ENCODE results near the gene ACMSD.
"Not testable (repeated sequence)": the region's sequence is repeated elsewhere in the genome, so short reads cannot be mapped to it uniquely, and the experiment has no call there.

ACMSD gene

GRCh38 chr2:134799936-134800335 is 38.5 kb upstream of the ACMSD start:
- H3K36me3 Mint-ChIP-seq (ENCODE audit: low read depth), result no peaks in the 10 kb centered on the region
- no peak overlapping the region for H3K27ac Mint-ChIP-seq
- no peaks in the 10 kb centered on the region for H3K4me1 Mint-ChIP-seq
- H3K9me3 Mint-ChIP-seq, result peaks cover 24% of the 10 kb centered on the region
- TF ChIP-seq, protein P1, sequence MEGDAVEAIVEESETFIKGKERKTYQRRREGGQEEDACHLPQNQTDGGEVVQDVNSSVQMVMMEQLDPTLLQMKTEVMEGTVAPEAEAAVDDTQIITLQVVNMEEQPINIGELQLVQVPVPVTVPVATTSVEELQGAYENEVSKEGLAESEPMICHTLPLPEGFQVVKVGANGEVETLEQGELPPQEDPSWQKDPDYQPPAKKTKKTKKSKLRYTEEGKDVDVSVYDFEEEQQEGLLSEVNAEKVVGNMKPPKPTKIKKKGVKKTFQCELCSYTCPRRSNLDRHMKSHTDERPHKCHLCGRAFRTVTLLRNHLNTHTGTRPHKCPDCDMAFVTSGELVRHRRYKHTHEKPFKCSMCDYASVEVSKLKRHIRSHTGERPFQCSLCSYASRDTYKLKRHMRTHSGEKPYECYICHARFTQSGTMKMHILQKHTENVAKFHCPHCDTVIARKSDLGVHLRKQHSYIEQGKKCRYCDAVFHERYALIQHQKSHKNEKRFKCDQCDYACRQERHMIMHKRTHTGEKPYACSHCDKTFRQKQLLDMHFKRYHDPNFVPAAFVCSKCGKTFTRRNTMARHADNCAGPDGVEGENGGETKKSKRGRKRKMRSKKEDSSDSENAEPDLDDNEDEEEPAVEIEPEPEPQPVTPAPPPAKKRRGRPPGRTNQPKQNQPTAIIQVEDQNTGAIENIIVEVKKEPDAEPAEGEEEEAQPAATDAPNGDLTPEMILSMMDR (IDR thresholded peaks at IDR 0.05), result no peak
- no peak for DNase-seq
- H3K27me3 Mint-ChIP-seq (ENCODE audit: low read depth, poor library complexity), result no peaks in the 10 kb centered on the region
- no peak overlapping the region for H3K4me3 Mint-ChIP-seq

- Mint-ChIP-seq H3K9me3 (peaks cover 28% of the 10 kb centered on the region), H3K36me3 (ENCODE audit: low read depth) (no peaks in the 10 kb centered on the region), H3K4me3 (no peak overlapping the region), H3K27ac (no peak overlapping the region), H3K4me1 (no peaks in the 10 kb centered on the region), H3K27me3 (ENCODE audit: low read depth, poor library complexity) (no peaks in the 10 kb centered on the region)
- TF ChIP-seq, protein P1 (IDR thresholded peaks at IDR 0.05), result no peak
- no peak for DNase-seq
Measured at GRCh38 chr2:134800341-134800740, 38.1 kb upstream of the ACMSD start.

- H3K27ac Mint-ChIP-seq; DNase-seq; H3K36me3 Mint-ChIP-seq (ENCODE audit: low read depth); H3K4me3 Mint-ChIP-seq; H3K27me3 Mint-ChIP-seq (ENCODE audit: low read depth, poor library complexity); H3K4me1 Mint-ChIP-seq: not testable (repeated sequence)
- H3K9me3 Mint-ChIP-seq, result peaks cover 41% of the 10 kb centered on the region
Measured at GRCh38 chr2:134803609-134804405, 34.6 kb upstream of the ACMSD start.

DNA sequence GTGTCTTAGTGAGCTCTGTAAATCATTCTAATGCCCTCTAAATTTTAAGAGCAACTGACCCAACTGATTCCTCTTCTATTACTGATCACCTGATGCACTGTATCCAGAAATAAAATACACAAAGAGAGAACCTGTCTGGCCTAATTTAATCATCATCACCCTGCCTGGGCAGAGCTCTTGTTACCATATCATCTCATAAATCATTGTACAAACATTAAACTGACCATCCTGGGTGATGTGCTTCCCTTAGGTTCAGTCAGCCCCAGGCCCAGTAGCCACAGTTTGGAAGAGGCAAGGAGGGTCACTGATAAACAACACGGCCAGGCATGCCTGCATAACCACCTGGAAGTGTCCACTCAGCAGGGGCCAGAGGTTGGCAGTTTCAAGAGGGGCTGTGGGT is 22.7 kb upstream of the ACMSD start:
- H3K9me3 Mint-ChIP-seq, result peaks cover 21% of the 10 kb centered on the region
- no peak for DNase-seq
- peaks cover 4% of the 10 kb centered on the region for H3K36me3 Mint-ChIP-seq (ENCODE audit: low read depth)
- TF ChIP-seq, protein P1 (IDR thresholded peaks at IDR 0.05), result no peak
- H3K4me1 Mint-ChIP-seq, result no peaks in the 10 kb centered on the region
- no peak overlapping the region for H3K4me3 Mint-ChIP-seq
- peaks cover 9% of the 10 kb centered on the region for H3K27me3 Mint-ChIP-seq (ENCODE audit: low read depth, poor library complexity)
- no peak overlapping the region for H3K27ac Mint-ChIP-seq

GRCh38 chr2:134818321-134818720 is 20.1 kb upstream of the ACMSD start:
- H3K27ac Mint-ChIP-seq, result no peak overlapping the region
- peaks cover 11% of the 10 kb centered on the region for H3K27me3 Mint-ChIP-seq (ENCODE audit: low read depth, poor library complexity)
- no peaks in the 10 kb centered on the region for H3K9me3 Mint-ChIP-seq
- H3K4me3 Mint-ChIP-seq, result no peak overlapping the region
- no peak for DNase-seq
- TF ChIP-seq, protein P1 (IDR thresholded peaks at IDR 0.05), result no peak
- H3K36me3 Mint-ChIP-seq (ENCODE audit: low read depth), result no peaks in the 10 kb centered on the region
- no peaks in the 10 kb centered on the region for H3K4me1 Mint-ChIP-seq

GRCh38 chr2:134819334-134819733 is 19.1 kb upstream of the ACMSD start:
- no peak overlapping the region for H3K27ac Mint-ChIP-seq
- peaks cover 4% of the 10 kb centered on the region for H3K4me1 Mint-ChIP-seq
- TF ChIP-seq, protein P1 (IDR thresholded peaks at IDR 0.05), result no peak
- no peak for DNase-seq
- H3K27me3 Mint-ChIP-seq (ENCODE audit: low read depth, poor library complexity), result peaks cover 8% of the 10 kb centered on the region
- peaks cover 4% of the 10 kb centered on the region for H3K36me3 Mint-ChIP-seq (ENCODE audit: low read depth)
- H3K9me3 Mint-ChIP-seq, result peaks cover 6% of the 10 kb centered on the region
- H3K4me3 Mint-ChIP-seq, result no peak overlapping the region

Measured in nephron progenitor cell (in vitro differentiated cells).